Central memory CD8-positive, alpha-beta T cell (primary cell): Measurements from ENCODE around the gene DLGAP1.

Source experiments
- ATAC-seq: fragments of 150-1000 bp; cut with Tn5 transposase; replicated peaks from 2 replicates; pipeline ENCODE4 v1.10.0; 2022; ENCODE audit warnings: mild to moderate bottlenecking, moderate FRiP score, moderate number of reproducible peaks; ENCODE audit not compliant: poor library complexity, severe bottlenecking; ENCODE audit errors: extremely low read depth
- DNase-seq, 2 donors: peaks; one replicate each; pipeline ENCODE4 v3.0.0; 2021; ENCODE audit warnings: low spot score in 2 of 2
- H3K27ac Mint-ChIP-seq: one replicate; pipeline ENCODE4 v1.8.0; 2022; ENCODE audit warnings: low read depth, mild to moderate bottlenecking, moderate library complexity, mixed read lengths
- H3K27me3 Mint-ChIP-seq: one replicate; pipeline ENCODE4 v1.8.0; 2022; ENCODE audit warnings: mixed read lengths
- H3K36me3 Mint-ChIP-seq: one replicate; pipeline ENCODE4 v1.8.0; 2022; ENCODE audit warnings: mild to moderate bottlenecking, moderate library complexity, mixed read lengths; ENCODE audit not compliant: insufficient read depth
- H3K4me1 Mint-ChIP-seq: one replicate; pipeline ENCODE4 v1.8.0; 2022; ENCODE audit warnings: mixed read lengths
- H3K4me3 Mint-ChIP-seq: one replicate; pipeline ENCODE4 v1.8.0; 2022; ENCODE audit warnings: mild to moderate bottlenecking, moderate library complexity, mixed read lengths
- H3K9me3 Mint-ChIP-seq: one replicate; pipeline ENCODE4 v1.8.0; 2022; ENCODE audit warnings: mixed read lengths

Gene DLGAP1

GRCh38 chr18:3528231-3528630 is 926.9 kb downstream of the DLGAP1 start:
- Mint-ChIP-seq H3K27ac (no peak overlapping the region), H3K36me3 (peaks cover 2% of the 10 kb centered on the region), H3K4me3 (peak overlapping the region; percentile 25), H3K4me1 (peaks cover 15% of the 10 kb centered on the region), H3K27me3 (no peaks in the 10 kb centered on the region), H3K9me3 (no peaks in the 10 kb centered on the region)
- DNase-seq = no peak
- no peak for ATAC-seq

DNA sequence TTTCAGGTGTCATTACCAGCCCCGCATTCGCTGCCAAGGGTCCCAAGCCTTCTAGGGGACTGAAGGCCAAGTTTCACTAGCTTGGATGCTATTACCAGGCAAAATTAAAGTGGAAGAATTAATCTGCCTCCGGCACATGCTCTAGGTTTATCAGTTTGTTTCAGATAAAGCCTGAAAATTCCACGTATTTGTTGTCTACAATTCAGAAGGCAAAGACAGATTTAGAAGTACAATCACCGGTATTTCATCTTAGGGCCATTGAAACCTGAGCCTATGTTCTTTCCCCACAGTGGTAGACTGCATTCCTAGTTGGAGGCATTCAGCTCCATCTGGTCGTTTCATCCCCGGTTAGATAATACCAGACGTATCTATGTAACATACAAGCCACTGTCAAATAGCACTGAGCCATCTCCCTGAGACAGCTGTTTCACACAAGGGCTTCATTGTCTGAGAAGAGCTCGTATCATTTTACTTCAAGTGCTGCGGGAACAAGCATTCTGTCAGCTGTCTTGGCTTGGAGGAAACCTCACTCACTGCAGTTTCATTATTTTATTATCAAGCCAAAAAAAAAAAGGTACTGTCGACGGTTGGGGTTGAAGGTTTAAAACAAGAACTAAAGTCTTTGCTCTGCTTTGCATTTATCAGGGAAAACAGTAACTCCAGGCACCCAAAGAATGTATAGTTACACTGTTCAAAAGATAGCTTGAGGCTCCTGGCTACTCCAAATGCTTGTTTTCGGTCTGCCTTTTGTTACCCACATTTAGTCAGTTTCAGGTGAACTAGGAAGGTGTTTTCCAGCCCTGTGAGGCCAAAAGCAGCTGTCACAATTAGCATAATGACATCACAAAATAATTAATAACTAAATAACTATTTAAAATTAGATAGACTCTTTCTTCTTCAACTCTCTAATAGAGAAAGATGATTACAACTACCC is 928.4 kb downstream of the DLGAP1 start:
- peak overlapping the region; percentile 63 for H3K4me3 Mint-ChIP-seq
- no peak for ATAC-seq
- H3K9me3 Mint-ChIP-seq = no peaks in the 10 kb centered on the region

GRCh38 chr18:3525870-3526420 is 929.2 kb downstream of the DLGAP1 start:
- peak; percentile 79 for ATAC-seq
- Mint-ChIP-seq H3K9me3 (no peaks in the 10 kb centered on the region), H3K4me3 (peak overlapping the region; percentile 63), H3K4me1 (peaks cover 15% of the 10 kb centered on the region), H3K27me3 (no peaks in the 10 kb centered on the region), H3K27ac (no peak overlapping the region), H3K36me3 (peaks cover 2% of the 10 kb centered on the region)
- peak in 1 of 2 donors; percentile 60 for DNase-seq

More for the DNA sequence above, 928.4 kb downstream of the DLGAP1 start:
- Mint-ChIP-seq H3K27ac (no peak overlapping the region), H3K4me1 (peaks cover 15% of the 10 kb centered on the region), H3K36me3 (peaks cover 2% of the 10 kb centered on the region), H3K27me3 (no peaks in the 10 kb centered on the region)
- no peak for DNase-seq

GRCh38 chr18:3524706-3525105 is 930.4 kb downstream of the DLGAP1 start:
- no peaks in the 10 kb centered on the region for H3K27me3 Mint-ChIP-seq
- ATAC-seq (no peak), DNase-seq (no peak)
- H3K4me3 Mint-ChIP-seq = no peak overlapping the region
- no peak overlapping the region for H3K27ac Mint-ChIP-seq
- peaks cover 15% of the 10 kb centered on the region for H3K4me1 Mint-ChIP-seq
- no peaks in the 10 kb centered on the region for H3K9me3 Mint-ChIP-seq
- peaks cover 2% of the 10 kb centered on the region for H3K36me3 Mint-ChIP-seq

GRCh38 chr18:3520230-3521085 is 934.6 kb downstream of the DLGAP1 start:
- no peak overlapping the region for H3K4me3 Mint-ChIP-seq
- no peak for ATAC-seq
- no peak for DNase-seq
- H3K27me3 Mint-ChIP-seq = no peaks in the 10 kb centered on the region
- H3K27ac Mint-ChIP-seq = no peak overlapping the region
- peaks cover under 1% of the 10 kb centered on the region for H3K4me1 Mint-ChIP-seq
- H3K9me3 Mint-ChIP-seq = no peaks in the 10 kb centered on the region
- no peaks in the 10 kb centered on the region for H3K36me3 Mint-ChIP-seq

DNA sequence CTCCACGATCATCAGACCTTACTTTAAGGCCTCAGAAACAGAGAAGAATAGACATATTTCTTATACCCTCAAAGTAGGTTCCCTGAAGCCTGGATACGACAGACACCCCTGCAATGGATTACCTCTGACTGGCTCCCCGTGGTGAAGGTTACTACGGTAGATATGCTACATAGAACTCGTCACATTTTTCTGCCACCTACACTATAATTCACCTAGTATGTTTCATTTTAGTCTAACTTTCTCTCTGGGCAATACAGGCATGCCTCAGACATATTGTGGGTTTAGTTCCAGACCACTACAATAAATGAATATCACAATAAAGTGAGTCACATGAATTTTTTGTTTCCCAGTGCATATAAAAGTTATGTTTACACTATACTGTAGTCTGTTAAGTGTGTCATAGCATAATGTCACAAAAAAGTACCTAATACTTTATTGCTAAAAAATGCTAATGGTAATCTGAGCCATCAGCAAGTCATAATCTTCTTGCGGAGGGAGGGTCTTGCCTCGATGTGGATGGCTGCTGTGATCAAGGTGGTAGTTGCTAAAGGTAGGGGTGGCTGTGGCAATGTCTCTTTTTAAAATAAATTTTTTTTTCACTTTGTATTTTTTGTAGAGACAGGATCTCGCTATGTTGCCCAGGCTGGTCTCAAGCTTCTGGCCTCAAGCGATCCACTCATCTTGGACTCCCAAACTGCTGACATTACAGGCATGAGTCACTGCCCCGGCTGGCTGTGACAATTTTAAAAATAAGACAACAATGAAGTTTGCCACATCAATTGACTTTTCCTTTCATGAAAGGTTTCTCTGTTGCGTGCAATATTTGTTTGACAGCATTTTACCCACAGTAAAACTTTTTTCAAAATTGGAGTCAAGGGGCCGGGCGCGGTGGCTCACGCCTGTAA is 940.5 kb downstream of the DLGAP1 start:
- DNase-seq (no peak), ATAC-seq (no peak)
- Mint-ChIP-seq H3K36me3 (peaks cover 8% of the 10 kb centered on the region), H3K27me3 (no peaks in the 10 kb centered on the region), H3K9me3 (no peaks in the 10 kb centered on the region), H3K4me3 (no peak overlapping the region), H3K27ac (no peak overlapping the region), H3K4me1 (peaks cover 22% of the 10 kb centered on the region)

- Mint-ChIP-seq H3K27ac (no peak overlapping the region), H3K9me3 (no peaks in the 10 kb centered on the region), H3K4me3 (no peak overlapping the region), H3K27me3 (no peaks in the 10 kb centered on the region), H3K36me3 (peaks cover 8% of the 10 kb centered on the region), H3K4me1 (peaks cover 22% of the 10 kb centered on the region)
- DNase-seq (no peak), ATAC-seq (no peak)
Measured at GRCh38 chr18:3513481-3513880, 941.6 kb downstream of the DLGAP1 start.

DNA sequence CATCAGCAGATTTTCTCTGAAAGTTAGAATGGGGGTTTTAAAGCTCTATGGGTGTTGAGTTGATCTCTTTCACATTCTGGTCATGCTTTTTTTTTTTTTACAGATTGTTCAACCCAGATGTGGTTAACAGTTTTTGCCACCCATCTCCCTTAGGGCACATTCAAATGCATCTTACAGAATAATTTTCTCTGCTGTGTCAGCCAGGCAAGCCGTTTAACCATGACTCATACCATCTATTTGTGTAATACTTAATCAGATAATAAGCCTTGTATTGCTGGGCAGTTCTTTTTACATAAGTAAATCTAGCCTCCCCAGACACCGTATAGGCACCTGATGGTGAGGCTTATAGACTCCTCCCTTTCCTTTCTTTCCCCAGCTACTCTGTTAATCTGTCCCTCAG is 943.1 kb downstream of the DLGAP1 start:
- H3K4me1 Mint-ChIP-seq = peaks cover 22% of the 10 kb centered on the region
- H3K27ac Mint-ChIP-seq = peak overlapping the region; percentile 77
- DNase-seq (peak in 1 of 2 donors; percentile 44), ATAC-seq (peak; percentile 97)
- H3K27me3 Mint-ChIP-seq = no peaks in the 10 kb centered on the region
- H3K4me3 Mint-ChIP-seq = peak overlapping the region; percentile 45
- no peaks in the 10 kb centered on the region for H3K9me3 Mint-ChIP-seq
- H3K36me3 Mint-ChIP-seq = peaks cover 8% of the 10 kb centered on the region

- Mint-ChIP-seq H3K9me3 (no peaks in the 10 kb centered on the region), H3K36me3 (peaks cover 8% of the 10 kb centered on the region), H3K4me1 (peaks cover 22% of the 10 kb centered on the region), H3K27me3 (no peaks in the 10 kb centered on the region), H3K27ac (no peak overlapping the region), H3K4me3 (no peak overlapping the region)
- ATAC-seq (no peak), DNase-seq (no peak)
Measured at GRCh38 chr18:3510896-3511295, 944.2 kb downstream of the DLGAP1 start.

DNA sequence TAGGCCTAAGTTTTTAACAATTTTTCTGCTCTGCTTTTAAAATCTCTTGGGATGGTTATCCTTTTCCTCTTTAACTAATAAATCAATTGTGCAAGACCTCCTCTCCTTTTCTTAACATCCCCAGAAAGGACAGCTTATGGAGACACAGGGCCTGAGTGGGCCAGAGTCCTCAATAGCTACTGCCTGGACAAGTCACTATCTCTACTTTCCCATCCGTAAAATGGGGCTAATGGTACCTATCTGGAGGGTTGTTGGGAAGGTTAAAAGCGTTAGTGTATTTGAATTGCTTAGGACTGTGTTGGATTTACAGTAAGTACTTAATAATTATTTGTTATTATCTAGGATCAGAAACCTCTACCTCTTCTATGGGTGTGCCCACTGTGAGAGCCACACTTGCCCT is 945.1 kb downstream of the DLGAP1 start:
- no peak overlapping the region for H3K27ac Mint-ChIP-seq
- H3K4me1 Mint-ChIP-seq = peaks cover 22% of the 10 kb centered on the region
- ATAC-seq = no peak
- no peak overlapping the region for H3K4me3 Mint-ChIP-seq
- H3K27me3 Mint-ChIP-seq = no peaks in the 10 kb centered on the region
- peaks cover 8% of the 10 kb centered on the region for H3K36me3 Mint-ChIP-seq
- no peaks in the 10 kb centered on the region for H3K9me3 Mint-ChIP-seq
- DNase-seq = no peak

- no peak overlapping the region for H3K4me3 Mint-ChIP-seq
- H3K27me3 Mint-ChIP-seq = no peaks in the 10 kb centered on the region
- peaks cover 8% of the 10 kb centered on the region for H3K36me3 Mint-ChIP-seq
- H3K9me3 Mint-ChIP-seq = no peaks in the 10 kb centered on the region
- H3K27ac Mint-ChIP-seq = no peak overlapping the region
- DNase-seq = no peak
- ATAC-seq = no peak
- H3K4me1 Mint-ChIP-seq = peaks cover 22% of the 10 kb centered on the region
Measured at GRCh38 chr18:3508576-3509549, 946.2 kb downstream of the DLGAP1 start.
